Kidney (tissue), 14 donors: ENCODE results near the gene GRIK1. TPM values are rescaled to one million over a fixed set of nuclear protein-coding genes. Genes with fewer than 3 reads are reported as not detected.

Experiments used
- DNase-seq, 5 donors: peaks; one replicate each; pipeline ENCODE4 v3.0.0-alpha.2; 2013 to 2020
- FAIRE-seq: peaks from 2 replicates; lab custom pipeline; 2012; peaks lifted over from hg19 to GRCh38; lab: Jason Lieb, UNC
- H3K27ac ChIP-seq, 2 donors: one replicate each; pipeline ENCODE4 v1.7.0; 2013; ENCODE audit warnings: low read depth in 2 of 2, low read length in 2 of 2, inconsistent platforms in 1 of 2
- H3K27me3 ChIP-seq: one replicate; pipeline ENCODE4 v1.7.1; 2013; ENCODE audit warnings: low read length, inconsistent platforms; ENCODE audit not compliant: control insufficient read depth, insufficient read depth
- H3K36me3 ChIP-seq, 3 donors: one replicate each; pipeline versions ENCODE4 v1.7.0 to v1.7.1; 2013; ENCODE audit warnings: low read length in 3 of 3, control low read depth in 1 of 3, inconsistent platforms in 1 of 3; ENCODE audit not compliant: insufficient read depth in 3 of 3, control insufficient read depth in 2 of 3
- H3K4me1 ChIP-seq, 3 donors: one replicate each; pipeline versions ENCODE4 v1.7.0 to v1.7.1; 2013; ENCODE audit warnings: low read length in 3 of 3, inconsistent platforms in 1 of 3, low read depth in 1 of 3; ENCODE audit not compliant: control insufficient read depth in 2 of 3, insufficient read depth in 2 of 3
- H3K4me3 ChIP-seq, 3 donors: one replicate each; pipeline versions ENCODE4 v1.7.0 to v1.8.1; 2013; ENCODE audit warnings: low read length in 3 of 3, control low read depth in 1 of 3, inconsistent platforms in 1 of 3
- H3K9ac ChIP-seq, 3 donors: one replicate each; pipeline versions ENCODE4 v1.7.0 to v1.7.1; 2013; ENCODE audit warnings: low read length in 3 of 3, control low read depth in 1 of 3, inconsistent platforms in 1 of 3
- H3K9me3 ChIP-seq, 3 donors: one replicate each; pipeline versions ENCODE4 v1.7.0 to v1.7.1; 2013; ENCODE audit warnings: low read length in 3 of 3, control low read depth in 1 of 3, inconsistent platforms in 1 of 3; ENCODE audit not compliant: control insufficient read depth in 2 of 3, insufficient read depth in 1 of 3
- intact Hi-C: fragments of 100-400 bp; cut with DNase I; formaldehyde crosslinking; loops from one replicate; pipeline ENCODE4 v1.11.1; 2022
- polyA plus RNA-seq: library from polyadenylated mRNA; stranded (reverse); fragments of 350-450 nt; fragmentation: Illumina TruSeq; extraction: RNeasy Lipid Tissue Mini Kit (QIAGEN cat#74804); gene quantifications from one replicate; pipeline ENCODE4 v1.2.3, GENCODE V29; 2014; ENCODE audit warnings: low read depth, low replicate concordance; ENCODE audit not compliant: insufficient read depth
- total RNA-seq: library from RNA; stranded (reverse); fragmentation: NEBNext Ultra II Directional; extraction: Animal tissue kit (Norgen Biotek cat#: 25700); gene quantifications from one replicate; pipeline ENCODE4 v1.2.1, GENCODE V29; 2021
- TF ChIP-seq, protein P1 (sequence below): IDR thresholded peaks from 3 replicates; pipeline ENCODE4 v1.5.1; 2012; ENCODE audit warnings: mild to moderate bottlenecking, moderate library complexity, borderline replicate concordance; ENCODE audit not compliant: insufficient read depth; ENCODE audit errors: extremely low read depth
- donor health status: control.
- donor health status: control.
- donor health status: control.
- donor health status: control.
- donor health status: control.
- donor health status: DM: yes; HTN: yes; CAD: no.
- donor health status: Normal renal cell carcinoma (clear cell type).

The GRIK1 gene
- total and polyA plus RNA-seq, 2 donors from 2014 or later = not detected

DNA sequence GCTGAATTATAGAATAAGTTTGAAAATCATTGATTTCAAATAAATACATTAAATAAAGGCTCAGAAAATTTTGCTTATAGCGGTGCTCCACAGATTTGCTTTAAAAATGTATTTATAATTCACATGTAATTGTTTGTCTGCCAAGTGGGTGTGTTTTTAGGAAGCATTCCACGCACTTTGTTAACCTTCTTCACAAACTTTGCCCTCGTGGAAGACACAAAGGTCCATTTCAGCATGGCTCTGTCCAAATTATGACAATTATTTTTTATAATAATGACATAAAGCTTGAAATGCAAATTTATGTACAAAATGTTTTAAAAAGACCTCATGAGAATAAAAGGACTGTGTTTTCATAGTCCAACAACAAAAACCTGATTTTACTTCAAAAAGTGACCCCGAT lies 146.1 kb downstream of the GRIK1 start:
- no peak for DNase-seq
- intact Hi-C loops = no loop called here
- no peak overlapping the region for H3K4me3 ChIP-seq
- no peaks in the 10 kb centered on the region for H3K9me3 ChIP-seq
- no peak overlapping the region for H3K27ac ChIP-seq
- no peaks in the 10 kb centered on the region for H3K36me3 ChIP-seq
- no peak for FAIRE-seq
- TF ChIP-seq, protein P1, sequence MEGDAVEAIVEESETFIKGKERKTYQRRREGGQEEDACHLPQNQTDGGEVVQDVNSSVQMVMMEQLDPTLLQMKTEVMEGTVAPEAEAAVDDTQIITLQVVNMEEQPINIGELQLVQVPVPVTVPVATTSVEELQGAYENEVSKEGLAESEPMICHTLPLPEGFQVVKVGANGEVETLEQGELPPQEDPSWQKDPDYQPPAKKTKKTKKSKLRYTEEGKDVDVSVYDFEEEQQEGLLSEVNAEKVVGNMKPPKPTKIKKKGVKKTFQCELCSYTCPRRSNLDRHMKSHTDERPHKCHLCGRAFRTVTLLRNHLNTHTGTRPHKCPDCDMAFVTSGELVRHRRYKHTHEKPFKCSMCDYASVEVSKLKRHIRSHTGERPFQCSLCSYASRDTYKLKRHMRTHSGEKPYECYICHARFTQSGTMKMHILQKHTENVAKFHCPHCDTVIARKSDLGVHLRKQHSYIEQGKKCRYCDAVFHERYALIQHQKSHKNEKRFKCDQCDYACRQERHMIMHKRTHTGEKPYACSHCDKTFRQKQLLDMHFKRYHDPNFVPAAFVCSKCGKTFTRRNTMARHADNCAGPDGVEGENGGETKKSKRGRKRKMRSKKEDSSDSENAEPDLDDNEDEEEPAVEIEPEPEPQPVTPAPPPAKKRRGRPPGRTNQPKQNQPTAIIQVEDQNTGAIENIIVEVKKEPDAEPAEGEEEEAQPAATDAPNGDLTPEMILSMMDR = no peak
- no peaks in the 10 kb centered on the region for H3K27me3 ChIP-seq
- no peaks in the 10 kb centered on the region for H3K4me1 ChIP-seq
- H3K9ac ChIP-seq = no peak overlapping the region

DNA sequence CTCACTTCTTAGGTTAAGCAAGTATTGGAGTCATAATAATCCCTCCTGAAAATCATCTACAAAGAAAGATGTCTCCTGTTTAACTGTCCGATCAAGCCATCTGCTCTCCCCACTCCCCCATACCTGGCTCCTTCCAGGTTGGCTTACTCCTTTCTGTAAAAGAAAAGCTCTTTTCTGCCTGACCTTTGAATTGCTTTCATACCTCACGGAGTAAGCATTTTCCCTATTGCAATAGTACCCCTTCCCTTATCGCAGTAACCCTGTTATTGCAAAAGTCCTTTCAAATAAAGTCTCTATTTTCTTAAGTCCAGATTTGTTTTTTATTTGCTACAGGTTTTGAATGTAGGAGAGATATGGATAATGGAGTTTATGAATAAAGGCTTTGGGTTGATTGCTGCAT lies 150.4 kb downstream of the GRIK1 start:
- H3K36me3 ChIP-seq = no peaks in the 10 kb centered on the region
- H3K27ac ChIP-seq = no peak overlapping the region
- TF ChIP-seq, protein P1 = no peak
- DNase-seq (no peak), FAIRE-seq (no peak)
- no peak overlapping the region for H3K9ac ChIP-seq
- no peaks in the 10 kb centered on the region for H3K4me1 ChIP-seq
- H3K4me3 ChIP-seq = no peak overlapping the region
- H3K27me3 ChIP-seq = no peaks in the 10 kb centered on the region
- intact Hi-C loops = no loop called here
- no peaks in the 10 kb centered on the region for H3K9me3 ChIP-seq

DNA sequence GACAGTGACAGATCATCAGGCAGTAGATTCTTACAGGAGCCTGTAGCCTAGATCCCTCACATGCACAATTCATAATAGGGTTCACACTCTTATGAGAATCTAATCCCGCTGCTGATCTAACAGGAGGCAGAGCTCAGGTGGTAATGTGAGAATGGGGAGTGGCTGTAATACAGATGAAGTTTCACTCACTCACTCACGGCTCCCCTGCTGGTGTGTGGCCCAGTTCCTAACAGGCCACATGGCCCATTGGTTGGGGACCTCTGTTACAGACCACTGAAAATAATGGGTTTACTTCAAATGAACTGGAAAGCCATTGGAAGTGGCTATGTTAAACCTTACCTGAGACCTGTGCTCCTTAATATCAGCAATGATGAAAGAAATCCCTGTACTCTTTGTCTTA lies 151.0 kb downstream of the GRIK1 start:
- TF ChIP-seq, protein P1 = no peak
- no peak overlapping the region for H3K9ac ChIP-seq
- H3K9me3 ChIP-seq = no peaks in the 10 kb centered on the region
- no peaks in the 10 kb centered on the region for H3K4me1 ChIP-seq
- no peaks in the 10 kb centered on the region for H3K27me3 ChIP-seq
- intact Hi-C loops = no loop called here
- H3K4me3 ChIP-seq = no peak overlapping the region
- H3K36me3 ChIP-seq = no peaks in the 10 kb centered on the region
- FAIRE-seq = no peak
- DNase-seq = no peak
- no peak overlapping the region for H3K27ac ChIP-seq

DNA sequence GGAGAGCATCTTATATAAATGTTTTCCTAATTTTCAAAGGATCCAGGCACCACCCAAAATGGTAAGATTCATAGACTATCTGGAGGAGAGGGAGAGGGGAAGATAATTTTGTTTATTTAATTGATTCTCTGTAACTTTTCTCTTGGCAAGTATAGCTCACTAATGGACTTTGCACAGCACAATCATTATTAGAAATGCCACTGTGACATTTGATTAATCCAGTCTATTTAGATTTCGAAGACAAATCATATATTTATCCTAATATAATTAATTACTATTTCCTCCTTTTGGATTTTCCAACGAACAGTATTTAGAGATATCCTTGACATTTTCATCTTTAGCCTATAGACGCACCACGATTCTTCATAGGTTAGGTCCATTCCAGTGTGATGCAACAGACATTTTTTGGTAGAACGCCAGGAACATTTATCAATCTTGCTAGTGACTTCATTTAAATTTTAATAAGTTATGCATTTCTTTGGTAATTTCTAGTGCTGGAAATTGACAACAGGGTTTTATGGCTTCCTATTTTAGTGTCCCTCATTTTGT lies 152.4 kb downstream of the GRIK1 start:
- no peaks in the 10 kb centered on the region for H3K27me3 ChIP-seq
- no peaks in the 10 kb centered on the region for H3K36me3 ChIP-seq
- TF ChIP-seq, protein P1 = no peak
- no peak for FAIRE-seq
- no peak overlapping the region for H3K4me3 ChIP-seq
- H3K9ac ChIP-seq = no peak overlapping the region
- intact Hi-C loops = no loop called here
- H3K4me1 ChIP-seq = no peaks in the 10 kb centered on the region
- H3K27ac ChIP-seq = no peak overlapping the region
- DNase-seq = no peak
- no peaks in the 10 kb centered on the region for H3K9me3 ChIP-seq
